ENCODE measurements around the gene GIGYF2.

GIGYF2 gene

DNA sequence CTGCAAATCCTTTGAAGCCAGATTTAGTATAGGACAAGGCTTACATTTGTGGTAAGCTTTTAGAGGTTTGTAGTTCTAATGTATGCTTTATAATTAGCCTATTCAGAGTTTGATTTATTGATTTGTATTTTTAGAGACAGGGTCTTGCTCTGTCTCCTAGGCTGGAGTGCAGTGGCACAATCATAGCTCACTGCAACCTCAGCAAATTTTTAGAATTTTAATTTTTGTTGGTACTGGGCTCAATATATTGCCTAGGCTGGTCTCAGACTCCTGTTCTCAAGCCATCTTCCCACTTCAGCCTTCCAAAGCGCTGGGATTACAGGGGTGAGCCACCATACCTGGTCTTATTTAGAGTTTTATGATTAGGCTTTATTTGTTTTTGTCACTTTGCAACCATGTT lies 74.7 kb downstream of the GIGYF2 start:
- Mint-ChIP-seq H3K9me3 (no peaks in the 10 kb centered on the region), H3K36me3 (ENCODE audit: low read depth) (peaks cover 39% of the 10 kb centered on the region), H3K27me3 (ENCODE audit: low read depth, poor library complexity) (peaks cover 4% of the 10 kb centered on the region), H3K27ac (peak overlapping the region; percentile 46), H3K4me3 (no peak overlapping the region), H3K4me1 (peaks cover 13% of the 10 kb centered on the region)
- DNase-seq: no peak
- no peak for TF ChIP-seq CTCF (IDR thresholded peaks at IDR 0.05)

- TF ChIP-seq CTCF (IDR thresholded peaks at IDR 0.05): no peak
- H3K27ac Mint-ChIP-seq: peak overlapping the region; percentile 10
- peaks cover 4% of the 10 kb centered on the region for H3K27me3 Mint-ChIP-seq (ENCODE audit: low read depth, poor library complexity)
Measured at GRCh38 chr2:232772531-232772930, 75.4 kb downstream of the GIGYF2 start.

DNA sequence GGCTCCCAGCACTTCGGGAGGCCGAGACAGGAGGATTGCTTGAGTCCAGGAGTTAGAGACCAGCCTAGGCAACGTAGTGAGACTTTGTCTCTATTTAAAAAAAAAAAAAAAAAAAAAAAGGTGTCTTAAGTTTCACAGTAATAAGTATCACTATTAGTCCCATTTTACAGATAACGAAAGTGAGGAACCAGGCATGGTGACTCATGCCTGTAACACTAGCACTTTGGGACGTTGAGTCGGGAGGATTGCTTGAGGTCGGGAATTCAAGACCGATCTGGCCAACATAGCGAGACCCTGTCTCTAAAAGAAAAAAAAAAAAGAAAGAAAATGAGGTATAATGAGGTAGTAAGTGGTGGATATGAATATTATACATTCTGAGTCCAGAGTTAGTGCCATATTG lies 76.7 kb downstream of the GIGYF2 start:
- TF ChIP-seq CTCF (IDR thresholded peaks at IDR 0.05): no peak
- H3K27me3 Mint-ChIP-seq (ENCODE audit: low read depth, poor library complexity): peaks cover 3% of the 10 kb centered on the region
- H3K27ac Mint-ChIP-seq: no peak overlapping the region
- H3K9me3 Mint-ChIP-seq: no peaks in the 10 kb centered on the region
- peaks cover 30% of the 10 kb centered on the region for H3K36me3 Mint-ChIP-seq (ENCODE audit: low read depth)
- H3K4me1 Mint-ChIP-seq: peaks cover 20% of the 10 kb centered on the region
- DNase-seq: no peak
- no peak overlapping the region for H3K4me3 Mint-ChIP-seq

More at GRCh38 chr2:232772531-232772930, 75.4 kb downstream of the GIGYF2 start:
- Mint-ChIP-seq H3K4me3 (no peak overlapping the region), H3K9me3 (no peaks in the 10 kb centered on the region), H3K4me1 (peaks cover 15% of the 10 kb centered on the region), H3K36me3 (ENCODE audit: low read depth) (peaks cover 39% of the 10 kb centered on the region)
- DNase-seq: no peak

DNA sequence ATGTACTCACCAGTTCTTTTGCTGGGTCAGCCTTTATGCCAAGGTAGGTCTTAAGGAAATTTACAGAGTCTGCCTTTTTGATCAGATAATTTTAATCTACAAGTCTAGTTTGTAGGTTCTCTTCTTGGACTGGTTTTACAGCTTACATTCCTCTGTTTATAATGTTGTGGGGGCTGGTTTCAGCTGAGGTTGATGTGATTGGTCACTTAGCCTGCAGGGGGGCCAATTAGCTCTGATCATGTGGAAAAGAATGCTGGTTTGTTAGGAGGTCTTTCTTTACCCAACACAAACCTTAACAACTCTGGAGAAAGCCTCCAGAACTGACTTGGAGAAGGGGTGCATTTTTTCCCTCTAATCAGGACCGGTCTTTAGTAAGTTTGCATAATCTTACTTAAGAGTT lies 79.3 kb downstream of the GIGYF2 start, which contains the start of gene KCNJ13:
KCNJ13 (minus strand) TSS at position 131 of the 400 bp plus-strand sequence. CDS start 5,203 bp downstream, outside the sequence.
- DNase-seq: peak; percentile 14
- peaks cover 23% of the 10 kb centered on the region for H3K36me3 Mint-ChIP-seq (ENCODE audit: low read depth)
- no peaks in the 10 kb centered on the region for H3K27me3 Mint-ChIP-seq (ENCODE audit: low read depth, poor library complexity)
- H3K4me3 Mint-ChIP-seq: no peak within 1 kb of the TSS
- H3K27ac Mint-ChIP-seq: peak within 1 kb of the TSS; percentile 90
- no peaks in the 10 kb centered on the region for H3K9me3 Mint-ChIP-seq
- TF ChIP-seq CTCF (IDR thresholded peaks at IDR 0.05): no peak
- peaks cover 26% of the 10 kb centered on the region for H3K4me1 Mint-ChIP-seq

DNA sequence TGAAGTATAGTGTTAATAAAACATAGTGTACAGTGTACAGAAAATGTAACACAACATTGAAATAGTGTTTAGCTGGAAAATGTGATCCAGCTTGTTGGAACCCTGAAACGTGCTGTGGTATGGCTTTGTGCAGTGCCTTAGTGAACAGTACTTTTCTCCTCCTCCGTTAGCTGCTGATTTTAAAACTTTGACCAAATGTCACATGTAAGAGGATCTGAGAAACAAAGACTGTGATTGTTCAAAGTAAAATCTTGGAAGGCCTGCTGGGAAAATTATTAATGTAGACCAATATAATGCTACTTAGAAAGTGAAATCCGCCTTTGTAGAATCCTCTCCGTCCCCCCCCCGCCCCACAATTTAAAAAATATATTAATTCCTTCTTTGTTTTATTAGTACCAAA lies 80.1 kb downstream of the GIGYF2 start:
- no peaks in the 10 kb centered on the region for H3K9me3 Mint-ChIP-seq
- no peaks in the 10 kb centered on the region for H3K27me3 Mint-ChIP-seq (ENCODE audit: low read depth, poor library complexity)

More for the DNA sequence above, 80.1 kb downstream of the GIGYF2 start:
- Mint-ChIP-seq H3K4me3 (no peak overlapping the region), H3K27ac (no peak overlapping the region), H3K36me3 (ENCODE audit: low read depth) (peaks cover 25% of the 10 kb centered on the region), H3K4me1 (peaks cover 26% of the 10 kb centered on the region)
- TF ChIP-seq CTCF (IDR thresholded peaks at IDR 0.05): no peak
- no peak for DNase-seq

Data from nephron progenitor cell (in vitro differentiated cells).